OCI-LY3 (cell line): ENCODE data around the gene WDR27.

Source experiments
- H2AFZ ChIP-seq: fragments of 200-600, 300-600 bp; shearing (Covaris generic); 2 replicates; pipeline ENCODE4 v1.6.0; 2014; ENCODE audit warnings: antibody characterized with exemption, low read depth, low read length
- H3K27ac ChIP-seq: fragments of 200-600, 300-600 bp; sonication (generic); 2 replicates; pipeline ENCODE4 v1.5.1; 2014; ENCODE audit warnings: mild to moderate bottlenecking, low read length, moderate library complexity, mixed read lengths
- H3K27me3 ChIP-seq: fragments of 200-600, 300-600 bp; sonication (generic); 2 replicates; pipeline ENCODE4 v1.6.1; 2014; ENCODE audit warnings: low read depth, low read length, mixed read lengths
- H3K36me3 ChIP-seq: fragments of 200-600, 300-600 bp; sonication (generic); replicated peaks from 2 replicates; pipeline ENCODE3; 2014; ENCODE audit warnings: low read depth, low read length, mixed read lengths
- H3K4me1 ChIP-seq: fragments of 300-600, 200-600 bp; sonication (generic); 2 replicates; pipeline ENCODE4 v1.6.1; 2014; ENCODE audit warnings: low read length, mixed read lengths
- H3K4me2 ChIP-seq: fragments of 200-600, 300-600 bp; sonication (generic); 2 replicates; pipeline ENCODE4 v1.6.1; 2014; ENCODE audit warnings: low read length, mixed read lengths
- H3K4me3 ChIP-seq: fragments of 300-600, 200-600 bp; sonication (generic); 2 replicates; pipeline ENCODE4 v1.5.1; 2014; ENCODE audit warnings: antibody characterized with exemption, mild to moderate bottlenecking, low read length, moderate library complexity
- H3K79me2 ChIP-seq: fragments of 300-600, 200-600 bp; shearing (Covaris generic); 2 replicates; pipeline ENCODE4 v1.6.1; 2014; ENCODE audit warnings: mild to moderate bottlenecking, low read length, mixed read lengths
- H3K9ac ChIP-seq: fragments of 300-600, 200-600 bp; shearing (Covaris generic); 2 replicates; pipeline ENCODE4 v1.6.0; 2014; ENCODE audit warnings: mild to moderate bottlenecking, low read length, moderate library complexity
- H3K9me3 ChIP-seq: fragments of 200-600, 300-600 bp; shearing (Covaris generic); 2 replicates; pipeline ENCODE4 v1.6.1; 2014; ENCODE audit warnings: low read length, mixed read lengths; ENCODE audit not compliant: insufficient read depth
- H4K20me1 ChIP-seq: fragments of 200-600, 300-600 bp; sonication (generic); 2 replicates; pipeline ENCODE4 v1.6.1; 2016; ENCODE audit warnings: low read length, mixed read lengths; ENCODE audit not compliant: insufficient read depth
- CTCF ChIP-seq: fragments of 200-600, 300-600 bp; sonication (generic); IDR thresholded peaks from 2 replicates; pipeline ENCODE4 v1.5.1; 2014; ENCODE audit warnings: antibody characterized with exemption, low read length, low read depth
- EZH2phosphoT487 ChIP-seq: fragments of 200-600 bp; shearing (Covaris generic); IDR thresholded peaks from 2 replicates; pipeline ENCODE4 v1.6.1; 2018; ENCODE audit warnings: antibody characterized with exemption, mixed run types, low read depth

Gene WDR27

GRCh38 chr6:169474362-169474761 lies 227.5 kb downstream of the WDR27 start:
- Histone ChIP-seq H3K9ac (no peak overlapping the region), H2AFZ (no peak overlapping the region), H3K4me2 (no peak overlapping the region), H3K79me2 (no peaks in the 10 kb centered on the region), H3K27ac (no peak overlapping the region), H3K36me3 (no peaks in the 10 kb centered on the region), H4K20me1 (no peaks in the 10 kb centered on the region), H3K4me1 (peaks cover 7% of the 10 kb centered on the region; the same call in 1 of the 2 replicates), H3K9me3 (peaks cover 3% of the 10 kb centered on the region; the same call in 1 of the 2 replicates), H3K4me3 (no peak overlapping the region), H3K27me3 (no peaks in the 10 kb centered on the region)
- no peak for TF ChIP-seq EZH2phosphoT487
- no peak for TF ChIP-seq CTCF

- Histone ChIP-seq H2AFZ (no peak overlapping the region), H4K20me1 (no peaks in the 10 kb centered on the region), H3K27ac (no peak overlapping the region), H3K9me3 (peaks cover 3% of the 10 kb centered on the region; the same call in 1 of the 2 replicates), H3K79me2 (no peaks in the 10 kb centered on the region), H3K4me3 (no peak overlapping the region), H3K4me1 (peaks cover 7% of the 10 kb centered on the region; the same call in 1 of the 2 replicates), H3K36me3 (no peaks in the 10 kb centered on the region), H3K9ac (no peak overlapping the region), H3K27me3 (no peaks in the 10 kb centered on the region), H3K4me2 (no peak overlapping the region)
- no peak for TF ChIP-seq CTCF
- TF ChIP-seq EZH2phosphoT487, result no peak
Measured at GRCh38 chr6:169473663-169474062, 228.2 kb downstream of the WDR27 start.

- H3K4me1 ChIP-seq, result peaks cover 7% of the 10 kb centered on the region; the same call in 1 of the 2 replicates
- H3K9me3 ChIP-seq, result peaks cover 3% of the 10 kb centered on the region; the same call in 1 of the 2 replicates
Measured at GRCh38 chr6:169472786-169473416, 228.9 kb downstream of the WDR27 start.

GRCh38 chr6:169470790-169471189 lies 231.0 kb downstream of the WDR27 start:
- Histone ChIP-seq H3K9ac (no peak overlapping the region), H2AFZ (no peak overlapping the region), H3K4me3 (no peak overlapping the region), H3K27me3 (no peaks in the 10 kb centered on the region), H3K4me1 (peaks cover 7% of the 10 kb centered on the region; the same call in 1 of the 2 replicates), H3K79me2 (no peaks in the 10 kb centered on the region), H3K27ac (no peak overlapping the region), H3K36me3 (no peaks in the 10 kb centered on the region), H3K4me2 (no peak overlapping the region), H4K20me1 (no peaks in the 10 kb centered on the region), H3K9me3 (peaks cover 3% of the 10 kb centered on the region; the same call in 1 of the 2 replicates)
- TF ChIP-seq CTCF (no peak), EZH2phosphoT487 (no peak)

More at GRCh38 chr6:169472786-169473416, 228.9 kb downstream of the WDR27 start:
- no peak overlapping the region for H2AFZ ChIP-seq
- no peak overlapping the region for H3K9ac ChIP-seq
- no peak overlapping the region for H3K4me2 ChIP-seq
- TF ChIP-seq EZH2phosphoT487 (no peak), CTCF (no peak)
- H3K27ac ChIP-seq, result no peak overlapping the region
- no peaks in the 10 kb centered on the region for H3K36me3 ChIP-seq
- no peaks in the 10 kb centered on the region for H3K79me2 ChIP-seq
- H3K27me3 ChIP-seq, result no peaks in the 10 kb centered on the region
- H3K4me3 ChIP-seq, result no peak overlapping the region
- H4K20me1 ChIP-seq, result no peaks in the 10 kb centered on the region
